AG09319 (cell line): ENCODE results near the gene CYB5R4.

Experiments used
- DNase-seq: peaks from one replicate; pipeline ENCODE4 v3.0.0-alpha.2; 2010; ENCODE audit warnings: low read depth; ENCODE audit errors: extremely low read depth
- CTCF ChIP-seq: IDR thresholded peaks from 2 replicates; pipeline ENCODE4 v1.5.1; 2011; ENCODE audit warnings: low read depth, mild to moderate bottlenecking, inconsistent platforms, low read length, moderate library complexity

The CYB5R4 gene

GRCh38 chr6:83827050-83827449, 32.4 kb upstream of the CYB5R4 start:
- TF ChIP-seq CTCF, result no peak
- no peak for DNase-seq

GRCh38 chr6:83838727-83839126, 20.8 kb upstream of the CYB5R4 start:
- no peak for TF ChIP-seq CTCF
- DNase-seq, result no peak

- DNase-seq, result no peak
- TF ChIP-seq CTCF, result no peak
Measured at GRCh38 chr6:83844170-83844569, 15.3 kb upstream of the CYB5R4 start.

GRCh38 chr6:83846291-83846690, 13.2 kb upstream of the CYB5R4 start:
- no peak for DNase-seq
- no peak for TF ChIP-seq CTCF

- TF ChIP-seq CTCF, result no peak
- no peak for DNase-seq
Measured at GRCh38 chr6:83847179-83847578, 12.3 kb upstream of the CYB5R4 start.

GRCh38 chr6:83849127-83849526, 10.4 kb upstream of the CYB5R4 start:
- TF ChIP-seq CTCF, result no peak
- no peak for DNase-seq

GRCh38 chr6:83849610-83850009, 9.9 kb upstream of the CYB5R4 start:
- TF ChIP-seq CTCF, result no peak

More at GRCh38 chr6:83849610-83850009, 9.9 kb upstream of the CYB5R4 start:
- no peak for DNase-seq
